ENCODE measurements around the gene SLC12A4.

DNA sequence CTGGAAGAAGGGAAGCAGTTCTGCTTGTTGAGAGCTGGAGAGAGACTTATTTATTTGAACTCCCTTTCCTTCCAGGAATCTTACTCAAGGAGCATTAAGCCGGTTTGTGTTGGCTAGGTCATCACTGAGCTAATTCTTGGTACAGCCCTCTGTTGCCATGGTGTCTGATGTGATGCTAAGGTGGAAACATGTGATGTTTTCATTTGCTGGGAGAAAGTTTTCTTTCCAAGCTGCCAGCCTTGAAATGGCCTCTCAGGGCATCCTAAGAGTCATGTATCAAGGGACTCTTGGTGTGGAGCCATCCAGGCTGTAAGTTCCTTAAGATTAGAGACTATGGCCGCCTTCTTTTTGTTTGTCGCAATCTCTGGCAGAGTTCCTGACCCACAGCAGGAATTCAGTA is 71.2 kb downstream of the SLC12A4 start:
- TF ChIP-seq, protein P1, sequence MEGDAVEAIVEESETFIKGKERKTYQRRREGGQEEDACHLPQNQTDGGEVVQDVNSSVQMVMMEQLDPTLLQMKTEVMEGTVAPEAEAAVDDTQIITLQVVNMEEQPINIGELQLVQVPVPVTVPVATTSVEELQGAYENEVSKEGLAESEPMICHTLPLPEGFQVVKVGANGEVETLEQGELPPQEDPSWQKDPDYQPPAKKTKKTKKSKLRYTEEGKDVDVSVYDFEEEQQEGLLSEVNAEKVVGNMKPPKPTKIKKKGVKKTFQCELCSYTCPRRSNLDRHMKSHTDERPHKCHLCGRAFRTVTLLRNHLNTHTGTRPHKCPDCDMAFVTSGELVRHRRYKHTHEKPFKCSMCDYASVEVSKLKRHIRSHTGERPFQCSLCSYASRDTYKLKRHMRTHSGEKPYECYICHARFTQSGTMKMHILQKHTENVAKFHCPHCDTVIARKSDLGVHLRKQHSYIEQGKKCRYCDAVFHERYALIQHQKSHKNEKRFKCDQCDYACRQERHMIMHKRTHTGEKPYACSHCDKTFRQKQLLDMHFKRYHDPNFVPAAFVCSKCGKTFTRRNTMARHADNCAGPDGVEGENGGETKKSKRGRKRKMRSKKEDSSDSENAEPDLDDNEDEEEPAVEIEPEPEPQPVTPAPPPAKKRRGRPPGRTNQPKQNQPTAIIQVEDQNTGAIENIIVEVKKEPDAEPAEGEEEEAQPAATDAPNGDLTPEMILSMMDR (IDR thresholded peaks at IDR 0.05; ENCODE audit: insufficient read depth, low read length): no peak
- no peak for TF ChIP-seq POLR2AphosphoS5 (IDR thresholded peaks at IDR 0.05; ENCODE audit: low read depth)

Measured in HL-60 (cell line).